OCI-LY1 (cell line): Measurements from ENCODE around the gene COL8A1.

Source experiments
- EZH2 ChIP-seq: fragments of 200-600 bp; sonication (generic), shearing (Covaris generic); IDR thresholded peaks from 2 replicates; pipeline ENCODE4 v1.8.0; 2017; ENCODE audit warnings: borderline replicate concordance, mixed run types, mild to moderate bottlenecking, antibody characterized with exemption, low read length, moderate library complexity, mixed read lengths
- TF ChIP-seq, protein P1 (sequence below): fragments of 200-600 bp; sonication (generic), shearing (Covaris generic); IDR thresholded peaks from 2 replicates; pipeline ENCODE4 v1.5.1; 2017; ENCODE audit warnings: mild to moderate bottlenecking, antibody characterized with exemption, low read length, moderate library complexity, mixed read lengths

DNA sequence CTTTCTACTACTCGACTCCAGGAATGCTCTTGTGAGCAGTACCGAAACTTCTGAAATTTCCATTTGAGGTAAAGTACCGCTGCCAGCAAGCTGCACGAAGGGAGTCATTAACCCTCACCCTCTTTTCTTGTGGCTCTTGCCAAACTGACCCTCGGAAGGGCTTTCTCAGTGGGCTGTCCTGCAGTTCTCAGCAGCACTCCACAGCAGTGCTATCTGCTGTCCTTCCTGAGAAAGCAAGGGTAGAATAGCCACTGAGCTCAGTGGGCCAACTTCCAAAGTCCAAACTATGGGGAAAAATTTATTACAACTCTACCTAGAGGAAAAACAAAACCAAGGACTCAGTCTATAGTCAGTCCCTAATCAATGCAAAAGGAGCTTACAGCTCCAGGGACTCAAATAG is 38.5 kb upstream of the COL8A1 start:
- no peak for TF ChIP-seq EZH2
- TF ChIP-seq, protein P1, sequence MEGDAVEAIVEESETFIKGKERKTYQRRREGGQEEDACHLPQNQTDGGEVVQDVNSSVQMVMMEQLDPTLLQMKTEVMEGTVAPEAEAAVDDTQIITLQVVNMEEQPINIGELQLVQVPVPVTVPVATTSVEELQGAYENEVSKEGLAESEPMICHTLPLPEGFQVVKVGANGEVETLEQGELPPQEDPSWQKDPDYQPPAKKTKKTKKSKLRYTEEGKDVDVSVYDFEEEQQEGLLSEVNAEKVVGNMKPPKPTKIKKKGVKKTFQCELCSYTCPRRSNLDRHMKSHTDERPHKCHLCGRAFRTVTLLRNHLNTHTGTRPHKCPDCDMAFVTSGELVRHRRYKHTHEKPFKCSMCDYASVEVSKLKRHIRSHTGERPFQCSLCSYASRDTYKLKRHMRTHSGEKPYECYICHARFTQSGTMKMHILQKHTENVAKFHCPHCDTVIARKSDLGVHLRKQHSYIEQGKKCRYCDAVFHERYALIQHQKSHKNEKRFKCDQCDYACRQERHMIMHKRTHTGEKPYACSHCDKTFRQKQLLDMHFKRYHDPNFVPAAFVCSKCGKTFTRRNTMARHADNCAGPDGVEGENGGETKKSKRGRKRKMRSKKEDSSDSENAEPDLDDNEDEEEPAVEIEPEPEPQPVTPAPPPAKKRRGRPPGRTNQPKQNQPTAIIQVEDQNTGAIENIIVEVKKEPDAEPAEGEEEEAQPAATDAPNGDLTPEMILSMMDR = no peak
